WI38 (cell line): ENCODE results near the gene DCAF12.

Source experiments
- H3K4me3 ChIP-seq: 2 replicates; pipeline ENCODE4 v1.5.1; 2011; ENCODE audit warnings: low read depth, mild to moderate bottlenecking, control low read depth, low read length
- TF ChIP-seq, protein P1 (sequence below): IDR thresholded peaks from 2 replicates; pipeline ENCODE4 v1.5.1; 2012; ENCODE audit warnings: low read depth, mild to moderate bottlenecking, control low read depth, low read length

The DCAF12 gene

GRCh38 chr9:34087370-34087769 lies 39.1 kb downstream of the DCAF12 start:
- no peak overlapping the region for H3K4me3 ChIP-seq
- TF ChIP-seq, protein P1, sequence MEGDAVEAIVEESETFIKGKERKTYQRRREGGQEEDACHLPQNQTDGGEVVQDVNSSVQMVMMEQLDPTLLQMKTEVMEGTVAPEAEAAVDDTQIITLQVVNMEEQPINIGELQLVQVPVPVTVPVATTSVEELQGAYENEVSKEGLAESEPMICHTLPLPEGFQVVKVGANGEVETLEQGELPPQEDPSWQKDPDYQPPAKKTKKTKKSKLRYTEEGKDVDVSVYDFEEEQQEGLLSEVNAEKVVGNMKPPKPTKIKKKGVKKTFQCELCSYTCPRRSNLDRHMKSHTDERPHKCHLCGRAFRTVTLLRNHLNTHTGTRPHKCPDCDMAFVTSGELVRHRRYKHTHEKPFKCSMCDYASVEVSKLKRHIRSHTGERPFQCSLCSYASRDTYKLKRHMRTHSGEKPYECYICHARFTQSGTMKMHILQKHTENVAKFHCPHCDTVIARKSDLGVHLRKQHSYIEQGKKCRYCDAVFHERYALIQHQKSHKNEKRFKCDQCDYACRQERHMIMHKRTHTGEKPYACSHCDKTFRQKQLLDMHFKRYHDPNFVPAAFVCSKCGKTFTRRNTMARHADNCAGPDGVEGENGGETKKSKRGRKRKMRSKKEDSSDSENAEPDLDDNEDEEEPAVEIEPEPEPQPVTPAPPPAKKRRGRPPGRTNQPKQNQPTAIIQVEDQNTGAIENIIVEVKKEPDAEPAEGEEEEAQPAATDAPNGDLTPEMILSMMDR: no peak

DNA sequence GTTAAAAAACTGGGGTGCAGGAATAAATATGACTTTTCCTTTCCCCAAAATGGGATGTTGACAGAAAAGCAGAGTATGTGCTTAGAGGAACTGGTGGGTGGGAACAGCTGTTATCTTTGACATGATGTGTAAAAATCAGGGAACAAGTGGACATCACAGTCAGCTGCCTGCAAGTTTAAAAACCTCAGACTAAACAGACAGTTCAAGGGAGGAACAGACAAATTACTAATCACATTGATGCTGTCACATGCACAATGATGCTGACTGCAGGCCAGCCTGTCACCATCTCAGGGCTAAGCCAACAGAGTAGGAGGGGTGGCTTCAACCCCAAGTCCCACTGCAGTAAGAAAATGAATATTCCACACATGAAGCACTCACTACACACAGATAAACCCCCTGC lies 39.6 kb downstream of the DCAF12 start:
- TF ChIP-seq, protein P1: no peak
- H3K4me3 ChIP-seq: no peak overlapping the region

DNA sequence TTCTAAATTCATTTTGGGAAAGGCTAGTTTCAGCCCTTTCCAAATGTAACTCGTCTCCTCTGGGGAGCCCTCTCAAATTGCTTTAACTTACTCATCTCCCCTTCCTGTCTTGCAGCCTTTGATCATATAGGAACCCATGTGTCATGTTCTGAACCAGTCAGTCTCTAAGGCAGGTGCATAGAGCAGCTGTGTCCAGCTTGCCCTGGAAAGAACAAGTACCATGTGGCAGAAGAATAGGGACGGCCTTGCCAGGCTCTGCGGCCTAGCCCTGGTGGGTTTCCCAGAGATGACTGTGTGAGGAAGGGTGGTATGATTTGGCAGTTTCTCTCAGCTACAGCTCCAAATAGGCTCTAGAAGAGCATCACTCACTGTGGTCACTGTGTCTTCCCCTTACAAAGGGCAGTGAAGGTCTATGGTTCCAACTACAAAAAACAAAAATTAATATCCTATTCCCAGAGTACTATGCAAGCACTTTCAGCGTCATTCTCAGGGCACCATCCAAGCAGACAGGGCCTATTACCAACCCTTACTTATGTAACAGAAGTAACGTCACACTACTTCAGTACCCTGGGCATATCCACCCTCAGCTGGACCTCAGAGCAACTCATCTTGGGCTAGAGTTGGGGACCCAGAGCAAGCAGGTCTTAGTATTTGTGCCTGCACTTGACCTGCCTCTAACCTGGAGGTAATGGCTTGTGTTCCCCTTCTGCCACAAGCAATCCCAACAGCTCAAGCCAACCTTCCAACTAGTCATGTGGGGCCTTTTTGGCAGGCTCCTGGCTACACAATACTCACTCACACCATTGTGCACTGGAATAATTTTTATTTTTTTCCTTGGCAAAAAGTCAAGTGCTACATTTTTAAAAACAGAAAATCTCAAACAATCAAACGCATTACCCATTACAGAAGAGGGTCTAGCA lies 40.7 kb downstream of the DCAF12 start:
- TF ChIP-seq, protein P1: no peak
- no peak overlapping the region for H3K4me3 ChIP-seq

DNA sequence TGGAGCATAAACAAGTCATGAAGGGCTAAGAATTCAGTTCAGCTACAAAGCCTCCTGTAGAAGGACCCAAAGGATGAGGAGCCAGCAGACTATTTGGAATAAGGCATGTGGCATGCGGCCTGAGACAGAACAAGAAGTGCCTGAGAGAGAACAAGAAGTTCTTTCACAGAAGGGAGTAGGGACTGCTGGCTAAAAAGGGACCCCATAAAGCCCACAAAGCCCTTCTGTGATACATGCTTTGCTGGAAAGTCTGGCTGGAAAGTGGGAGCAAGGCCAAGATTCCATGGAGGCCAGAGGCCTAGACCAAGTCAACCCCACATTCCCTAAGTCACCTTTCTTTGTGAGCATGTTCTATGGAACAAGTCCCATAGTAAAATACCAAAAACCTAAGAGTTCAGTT lies 41.9 kb downstream of the DCAF12 start:
- TF ChIP-seq, protein P1: no peak
- no peak overlapping the region for H3K4me3 ChIP-seq

DNA sequence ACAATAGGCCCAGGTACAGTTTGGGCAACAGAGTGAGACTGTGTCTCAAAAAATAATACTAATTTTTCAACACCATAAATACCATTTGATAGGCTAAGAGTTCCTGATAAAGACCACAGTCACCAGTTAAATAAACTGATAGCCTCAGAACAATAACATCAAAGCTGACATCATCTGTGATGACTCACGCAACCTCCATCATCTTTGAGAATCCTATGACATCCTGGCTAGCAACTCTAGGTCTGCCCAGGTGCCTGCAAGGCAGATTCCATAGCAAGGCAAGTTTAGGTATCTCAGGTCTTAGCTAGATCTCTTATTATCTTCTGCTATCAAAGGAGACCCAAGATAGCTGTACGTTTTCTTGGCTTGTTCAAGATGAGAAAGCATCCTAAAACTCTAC lies 47.3 kb downstream of the DCAF12 start:
- TF ChIP-seq, protein P1: no peak
- no peak overlapping the region for H3K4me3 ChIP-seq

- no peak overlapping the region; the same call in 1 of the 2 replicates for H3K4me3 ChIP-seq
- TF ChIP-seq, protein P1: no peak
Measured at GRCh38 chr9:34072868-34073590, 53.5 kb downstream of the DCAF12 start.

DNA sequence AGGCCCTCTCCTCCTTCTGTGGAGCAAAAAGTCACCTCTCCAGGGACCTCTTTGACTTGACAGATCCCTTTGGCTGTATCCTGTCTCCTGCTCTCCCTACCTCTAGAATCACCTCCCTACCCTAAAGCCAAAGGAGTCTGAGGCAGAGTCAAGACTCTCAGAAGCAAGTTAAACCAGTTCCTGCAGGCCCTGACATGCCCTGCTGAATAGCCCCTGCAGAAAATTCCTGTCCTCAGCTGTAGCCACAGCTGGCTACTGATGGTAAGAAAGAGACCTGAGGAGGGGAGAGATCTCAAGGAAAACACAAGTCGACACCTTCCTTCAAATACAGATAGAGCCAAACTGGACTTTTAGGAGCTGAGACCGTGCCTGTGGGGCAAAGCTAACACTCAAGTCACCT lies 54.1 kb downstream of the DCAF12 start:
- no peak overlapping the region for H3K4me3 ChIP-seq
- TF ChIP-seq, protein P1: no peak
